IMR-90 (cell line): ENCODE measurements around the gene CROCC. TPM values are rescaled to one million over a fixed set of nuclear protein-coding genes. Genes with fewer than 3 reads are reported as not detected.

ENCODE experiments used
- ATAC-seq: fragments of 200-7000 bp; cut with Tn5 transposase; 2 replicates; pipeline ENCODE4 v1.9.1; 2020; ENCODE audit warnings: low read depth, mild to moderate bottlenecking, moderate library complexity
- BruUV-seq: library from RNA; stranded (reverse); fragments of 400-500 nt; replicated peaks from 2 replicates; lab custom pipeline; 2021; lab: Mats Ljungman, UMichigan
- CTCF ChIA-PET: fragments of 300-600 bp; formaldehyde crosslinking; extraction: SDS; loops from one replicate; lab custom pipeline; 2021; ENCODE audit warnings: antibody characterized with exemption; lab: Yijun Ruan, JAX
- POLR2A ChIA-PET: fragments of 300-600 bp; sonication (Branson Sonifier 250); formaldehyde crosslinking; loops from one replicate; lab custom pipeline; 2022; ENCODE audit warnings: antibody characterized with exemption; ENCODE audit not compliant: unreplicated experiment; lab: Charles Lee
- DNase-seq: peaks from one replicate; pipeline ENCODE4 v3.0.0; 2013
- H2AFZ ChIP-seq: replicated peaks from 2 replicates; pipeline ENCODE3; 2013; ENCODE audit warnings: low read length, mild to moderate bottlenecking; ENCODE audit not compliant: poor library complexity
- H2AK5ac ChIP-seq: 2 replicates; pipeline ENCODE4 v1.6.1; 2013; ENCODE audit warnings: low read depth, low read length, inconsistent platforms
- H2AK9ac ChIP-seq: replicated peaks from 2 replicates; pipeline ENCODE3; 2013; ENCODE audit warnings: mild to moderate bottlenecking, low read depth, low read length, moderate library complexity; ENCODE audit not compliant: poor library complexity
- H2BK120ac ChIP-seq: 2 replicates; pipeline ENCODE4 v1.6.1; 2013; ENCODE audit warnings: low read depth, low read length, inconsistent platforms
- H2BK15ac ChIP-seq: 3 replicates; pipeline ENCODE4 v1.6.1; 2013; ENCODE audit warnings: low read depth, low read length, inconsistent platforms
- H2BK20ac ChIP-seq: 2 replicates; pipeline ENCODE4 v1.6.1; 2013; ENCODE audit warnings: low read depth, mild to moderate bottlenecking, inconsistent platforms, low read length, moderate library complexity
- H2BK5ac ChIP-seq: 2 replicates; pipeline ENCODE4 v1.6.1; 2013; ENCODE audit warnings: mild to moderate bottlenecking, low read depth, low read length, inconsistent platforms; ENCODE audit not compliant: poor library complexity, severe bottlenecking
- H3K14ac ChIP-seq: replicated peaks from 2 replicates; pipeline ENCODE4 v1.6.1; 2013; ENCODE audit warnings: low read depth, low read length, inconsistent platforms
- H3K18ac ChIP-seq: 2 replicates; pipeline ENCODE4 v1.6.1; 2013; ENCODE audit warnings: low read depth, low read length, control low read depth
- H3K23ac ChIP-seq: 2 replicates; pipeline ENCODE4 v1.6.1; 2013; ENCODE audit warnings: low read depth, low read length, inconsistent platforms
- H3K27ac ChIP-seq: 2 replicates; pipeline ENCODE4 v1.5.1; 2013; ENCODE audit warnings: mild to moderate bottlenecking, control low read depth, low read length; ENCODE audit not compliant: insufficient read depth
- H3K27me3 ChIP-seq: 2 replicates; pipeline ENCODE4 v1.6.1; 2013; ENCODE audit warnings: low read length; ENCODE audit not compliant: control insufficient read depth, insufficient read depth
- H3K36me3 ChIP-seq: 2 replicates; pipeline ENCODE4 v1.6.1; 2013; ENCODE audit warnings: low read length, mixed read lengths; ENCODE audit not compliant: control insufficient read depth, insufficient read depth
- H3K4ac ChIP-seq: 2 replicates; pipeline ENCODE4 v1.6.1; 2013; ENCODE audit warnings: low read depth, low read length, inconsistent platforms
- H3K4me1 ChIP-seq: 2 replicates; pipeline ENCODE4 v1.6.1; 2013; ENCODE audit warnings: low read length, mixed read lengths; ENCODE audit not compliant: control insufficient read depth, insufficient read depth
- H3K4me2 ChIP-seq: 2 replicates; pipeline ENCODE4 v1.6.1; 2013; ENCODE audit warnings: low read depth, mild to moderate bottlenecking, control low read depth, low read length, moderate library complexity
- H3K4me3 ChIP-seq: 2 replicates; pipeline ENCODE4 v1.5.1; 2013; ENCODE audit warnings: low read depth, mild to moderate bottlenecking, control low read depth, low read length, moderate library complexity; ENCODE audit not compliant: insufficient read depth
- H3K56ac ChIP-seq: 2 replicates; pipeline ENCODE4 v1.6.1; 2013; ENCODE audit warnings: low read length, inconsistent platforms; ENCODE audit not compliant: insufficient read depth; ENCODE audit errors: extremely low read depth
- H3K79me1 ChIP-seq, 2 experiments: 2 replicates each; pipeline ENCODE4 v1.6.1; 2013; ENCODE audit warnings: low read length in 2 of 2, inconsistent platforms in 1 of 2, low read depth in 1 of 2
- H3K9ac ChIP-seq: 2 replicates; pipeline ENCODE4 v1.6.1; 2013; ENCODE audit warnings: low read depth, low read length, control low read depth
- H3K9me1 ChIP-seq: 2 replicates; pipeline ENCODE4 v1.6.1; 2013; ENCODE audit warnings: low read length, inconsistent platforms; ENCODE audit not compliant: insufficient read depth
- H3K9me3 ChIP-seq: 2 replicates; pipeline ENCODE4 v1.6.1; 2013; ENCODE audit warnings: low read length; ENCODE audit not compliant: control insufficient read depth, insufficient read depth
- H4K20me1 ChIP-seq: 2 replicates; pipeline ENCODE4 v1.6.1; 2013; ENCODE audit warnings: low read length, inconsistent platforms; ENCODE audit not compliant: insufficient read depth
- H4K5ac ChIP-seq: 2 replicates; pipeline ENCODE4 v1.6.1; 2013; ENCODE audit warnings: mild to moderate bottlenecking, low read depth, low read length, control low read depth
- H4K8ac ChIP-seq, 2 experiments: 2 replicates each; pipeline ENCODE4 v1.6.1; 2013; ENCODE audit warnings: low read depth in 2 of 2, low read length in 2 of 2, control low read depth in 1 of 2, inconsistent platforms in 1 of 2
- H4K91ac ChIP-seq: 2 replicates; pipeline ENCODE4 v1.6.1; 2013; ENCODE audit warnings: low read depth, low read length, inconsistent platforms; ENCODE audit not compliant: insufficient read depth
- BHLHE40 ChIP-seq: fragments of 150-350 bp; IDR thresholded peaks from 2 replicates; pipeline ENCODE4 v1.6.1; 2016; ENCODE audit warnings: mild to moderate bottlenecking, low read depth, low read length
- CEBPB ChIP-seq: IDR thresholded peaks from 2 replicates; pipeline ENCODE4 v1.6.1; 2012; ENCODE audit warnings: low read depth, low read length, improper control_type of control experiment
- CHD1 ChIP-seq: IDR thresholded peaks from 2 replicates; pipeline ENCODE4 v1.6.1; 2012; ENCODE audit warnings: low read depth, low read length, improper control_type of control experiment
- MAFK ChIP-seq: IDR thresholded peaks from 2 replicates; pipeline ENCODE4 v1.6.1; 2012; ENCODE audit warnings: low read depth, low read length, improper control_type of control experiment
- MAZ ChIP-seq: IDR thresholded peaks from 2 replicates; pipeline ENCODE4 v1.6.1; 2012; ENCODE audit warnings: low read depth, mild to moderate bottlenecking, low read length, improper control_type of control experiment, moderate library complexity, borderline replicate concordance
- MXI1 ChIP-seq: IDR thresholded peaks from 2 replicates; pipeline ENCODE4 v1.6.1; 2012; ENCODE audit warnings: low read depth, mild to moderate bottlenecking, low read length, moderate library complexity, borderline replicate concordance
- POLR2A ChIP-seq: IDR thresholded peaks from 2 replicates; pipeline ENCODE4 v1.6.1; 2012; ENCODE audit warnings: mild to moderate bottlenecking, low read depth, low read length
- RAD21 ChIP-seq: IDR thresholded peaks from 2 replicates; pipeline ENCODE4 v1.6.1; 2012; ENCODE audit warnings: low read length, improper control_type of control experiment
- RCOR1 ChIP-seq: IDR thresholded peaks from 2 replicates; pipeline ENCODE4 v1.6.1; 2012; ENCODE audit warnings: mild to moderate bottlenecking, low read length, improper control_type of control experiment; ENCODE audit not compliant: insufficient replicate concordance
- RFX5 ChIP-seq: IDR thresholded peaks from 2 replicates; pipeline ENCODE4 v1.8.0; 2012; ENCODE audit warnings: low read depth, mild to moderate bottlenecking, low read length, moderate library complexity
- USF2 ChIP-seq: fragments of 150-350 bp; IDR thresholded peaks from 2 replicates; pipeline ENCODE4 v1.6.1; 2017; ENCODE audit warnings: mild to moderate bottlenecking, antibody characterized with exemption, low read length, low read depth
- WGBS, 2 experiments: methylation state at CpG; one replicate each; pipeline versions ENCODE4 v1.1.5 to v1.1.7; 2013; ENCODE audit warnings: missing lambda C conversion rate in 2 of 2; ENCODE audit not compliant: insufficient read length in 1 of 2; ENCODE audit errors: extremely low coverage in 2 of 2; 5-methylcytosine and 5-hydroxymethylcytosine counted together
- dilution Hi-C: fragments of 300-500 bp; cut with HindIII; formaldehyde crosslinking; loops from one replicate; pipeline ENCODE4 v1.14.3; 2018; ENCODE audit warnings: low sequenced_read_pairs; ENCODE audit not compliant: unreplicated experiment
- in situ Hi-C: fragments of 300-500 bp; cut with MboI; formaldehyde crosslinking; loops from 3 replicates; pipeline ENCODE4 v1.14.3; 2019; ENCODE audit warnings: low sequenced_read_pairs, inconsistent platforms, mixed read lengths
- intact Hi-C: fragments of 100-400 bp; cut with micrococcal nuclease; formaldehyde crosslinking; loops from 2 replicates; pipeline ENCODE4 v1.10.0; 2022
- polyA plus RNA-seq, 3 experiments: library from polyadenylated mRNA; depleted of rRNA; stranded (reverse); fragments of >200 nt; gene quantifications; 2 replicates each; pipeline ENCODE4 v1.2.3, GENCODE V29; 2012; ENCODE audit warnings: low replicate concordance in 1 of 3
- total RNA-seq: library from RNA; depleted of rRNA; stranded (reverse); fragments of >200 nt; gene quantifications from 2 replicates; pipeline ENCODE4 v1.2.3, GENCODE V29; 2012
- TF ChIP-seq, protein P1 (sequence below): conservative IDR thresholded peaks from 2 replicates; pipeline ENCODE4 v1.5.1; 2012; ENCODE audit warnings: mild to moderate bottlenecking, low read depth, low read length, improper control_type of control experiment
- TF ChIP-seq, protein P2 (sequence below): fragments of 150-350 bp; IDR thresholded peaks from 2 replicates; pipeline ENCODE4 v1.6.1; 2016; ENCODE audit warnings: low read depth, mild to moderate bottlenecking, low read length, moderate library complexity, borderline replicate concordance

CROCC gene
- total and polyA plus RNA-seq, 2 of the 4 experiments (the other 2 are of a cell fraction), result 7.5 to 13.7 TPM

DNA sequence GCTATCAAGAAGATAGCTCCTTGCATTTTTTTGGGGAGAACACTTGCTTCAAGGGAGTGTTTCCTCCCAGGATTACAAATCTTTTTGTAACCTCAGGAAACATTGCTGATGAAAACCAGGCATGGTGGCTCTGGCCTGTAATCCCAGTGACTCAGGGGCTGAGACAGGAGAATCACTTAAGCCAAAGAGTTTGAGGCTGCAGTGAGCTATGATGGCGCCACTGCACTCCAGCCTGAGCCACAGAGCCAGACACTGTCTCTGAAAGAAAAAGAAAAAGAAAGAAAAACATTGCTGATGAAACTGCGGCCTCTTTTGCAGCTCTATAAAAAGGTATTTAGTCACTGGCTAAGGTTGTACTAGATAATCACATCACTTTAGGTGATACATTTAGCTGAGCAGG lies 18.7 kb upstream of the CROCC start:
- CTCF ChIA-PET, result interaction anchor here (0.9 kb wide), 1 partner anchor 145 kb away, joined by 6 read pairs; no protein-coding TSS in a partner anchor
- Histone ChIP-seq H4K5ac (no peak overlapping the region), H3K27ac (no peak overlapping the region)

More for the DNA sequence above, 18.7 kb upstream of the CROCC start:
- no peaks in the 10 kb centered on the region for H3K79me1 ChIP-seq
- no peak overlapping the region for H2AK9ac ChIP-seq
- H2BK15ac ChIP-seq, result no peak overlapping the region
- peak overlapping the region; percentile 64 to 97; a peak in 1 of 4 replicates for H4K8ac ChIP-seq
- H3K4me2 ChIP-seq, result 0 out of 2 replicates have a peak overlapping the region, but pooled peaks have one; percentile 15
- peak; percentile 71 for DNase-seq
- in situ Hi-C loops (no loop called here), intact Hi-C loops (no loop called here), dilution Hi-C loops (no loop called here)
- H3K14ac ChIP-seq, result no peak overlapping the region
- TF ChIP-seq, protein P1, sequence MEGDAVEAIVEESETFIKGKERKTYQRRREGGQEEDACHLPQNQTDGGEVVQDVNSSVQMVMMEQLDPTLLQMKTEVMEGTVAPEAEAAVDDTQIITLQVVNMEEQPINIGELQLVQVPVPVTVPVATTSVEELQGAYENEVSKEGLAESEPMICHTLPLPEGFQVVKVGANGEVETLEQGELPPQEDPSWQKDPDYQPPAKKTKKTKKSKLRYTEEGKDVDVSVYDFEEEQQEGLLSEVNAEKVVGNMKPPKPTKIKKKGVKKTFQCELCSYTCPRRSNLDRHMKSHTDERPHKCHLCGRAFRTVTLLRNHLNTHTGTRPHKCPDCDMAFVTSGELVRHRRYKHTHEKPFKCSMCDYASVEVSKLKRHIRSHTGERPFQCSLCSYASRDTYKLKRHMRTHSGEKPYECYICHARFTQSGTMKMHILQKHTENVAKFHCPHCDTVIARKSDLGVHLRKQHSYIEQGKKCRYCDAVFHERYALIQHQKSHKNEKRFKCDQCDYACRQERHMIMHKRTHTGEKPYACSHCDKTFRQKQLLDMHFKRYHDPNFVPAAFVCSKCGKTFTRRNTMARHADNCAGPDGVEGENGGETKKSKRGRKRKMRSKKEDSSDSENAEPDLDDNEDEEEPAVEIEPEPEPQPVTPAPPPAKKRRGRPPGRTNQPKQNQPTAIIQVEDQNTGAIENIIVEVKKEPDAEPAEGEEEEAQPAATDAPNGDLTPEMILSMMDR, result no peak
- TF ChIP-seq, protein P2, sequence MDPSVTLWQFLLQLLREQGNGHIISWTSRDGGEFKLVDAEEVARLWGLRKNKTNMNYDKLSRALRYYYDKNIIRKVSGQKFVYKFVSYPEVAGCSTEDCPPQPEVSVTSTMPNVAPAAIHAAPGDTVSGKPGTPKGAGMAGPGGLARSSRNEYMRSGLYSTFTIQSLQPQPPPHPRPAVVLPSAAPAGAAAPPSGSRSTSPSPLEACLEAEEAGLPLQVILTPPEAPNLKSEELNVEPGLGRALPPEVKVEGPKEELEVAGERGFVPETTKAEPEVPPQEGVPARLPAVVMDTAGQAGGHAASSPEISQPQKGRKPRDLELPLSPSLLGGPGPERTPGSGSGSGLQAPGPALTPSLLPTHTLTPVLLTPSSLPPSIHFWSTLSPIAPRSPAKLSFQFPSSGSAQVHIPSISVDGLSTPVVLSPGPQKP, result no peak
- TF ChIP-seq BHLHE40 (no peak), MAFK (no peak), USF2 (no peak), RCOR1 (no peak), MAZ (no peak), CHD1 (no peak), CEBPB (no peak), MXI1 (no peak), POLR2A (no peak), RFX5 (no peak), RAD21 (no peak)
- H2BK120ac ChIP-seq, result no peak overlapping the region
- peak overlapping the region; percentile 1 for H2BK5ac ChIP-seq
- peaks cover 5% of the 10 kb centered on the region for H3K9me1 ChIP-seq
- H3K23ac ChIP-seq, result no peak overlapping the region
- ATAC-seq, result no peak
- H3K9me3 ChIP-seq, result no peaks in the 10 kb centered on the region
- no peak overlapping the region for H2BK20ac ChIP-seq
- H2AFZ ChIP-seq, result no peak overlapping the region
- BruUV-seq, result no TSS peak
- POLR2A ChIA-PET, result no interaction called here
- no peak overlapping the region; the same call in 1 of the 2 replicates for H3K4ac ChIP-seq
- WGBS, 2 experiments, result no CpG with 5 or more reads among the region's 2 CpGs
- H3K4me1 ChIP-seq, result peaks cover 9% of the 10 kb centered on the region
- no peak overlapping the region for H3K18ac ChIP-seq
- peaks cover 5% of the 10 kb centered on the region for H4K20me1 ChIP-seq
- H3K9ac ChIP-seq, result no peak overlapping the region
- H4K91ac ChIP-seq, result no peak overlapping the region
- no peaks in the 10 kb centered on the region for H3K36me3 ChIP-seq
- H3K4me3 ChIP-seq, result no peak overlapping the region
- H3K56ac ChIP-seq, result no peak overlapping the region
- H3K27me3 ChIP-seq, result no peaks in the 10 kb centered on the region
- H2AK5ac ChIP-seq, result no peak overlapping the region
